SH-SY5Y (cell line): Measurements from ENCODE around the gene LHFPL3.
A peak's percentile ranks its signal among the peaks of the same experiment; 100 is the strongest.

ENCODE experiments used
- GATA2 ChIP-seq: IDR thresholded peaks from 2 replicates; pipeline ENCODE4 v1.6.1; 2011; ENCODE audit warnings: mild to moderate bottlenecking, low read depth, low read length
- GATA3 ChIP-seq: IDR thresholded peaks from 2 replicates; pipeline ENCODE4 v1.6.1; 2011; ENCODE audit warnings: low read depth, mild to moderate bottlenecking, low read length, moderate library complexity

DNA sequence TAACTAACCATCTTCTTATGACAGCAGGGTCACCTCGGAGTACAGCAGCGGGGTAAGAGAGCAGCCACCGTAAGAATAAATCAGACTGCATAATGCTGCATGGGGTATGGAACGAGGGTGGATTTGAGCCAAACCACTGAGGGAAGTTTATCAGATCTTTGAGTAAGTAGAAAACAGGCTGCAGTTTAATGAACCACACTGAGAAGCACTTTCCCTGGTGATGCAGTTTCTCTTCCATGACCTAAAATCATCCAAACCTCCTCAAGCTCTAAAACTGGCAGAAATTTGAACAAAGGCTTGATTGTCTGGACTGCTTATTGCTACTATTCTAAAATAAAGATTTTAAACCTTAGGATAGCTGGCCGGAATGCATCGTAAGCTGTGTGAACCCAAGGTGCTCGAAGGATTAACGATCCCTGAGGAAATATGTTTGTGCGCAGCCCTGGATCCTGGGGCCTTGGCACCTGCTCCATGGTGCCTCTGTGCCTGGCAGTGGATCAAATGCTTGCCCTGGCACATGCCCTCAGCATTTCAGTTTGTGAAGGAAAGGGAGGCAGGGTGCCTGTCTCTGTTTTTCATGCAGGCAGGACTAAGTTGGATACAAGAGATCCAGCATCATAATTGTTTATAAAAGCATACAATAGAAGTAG, 322.7 kb downstream of the LHFPL3 start:
- TF ChIP-seq GATA2 (peak; percentile 33; the same call in 1 of the 2 replicates), GATA3 (no peak)
